CD4-positive, alpha-beta T cell treated with Interleukin-15 for 4 hours (primary cell): Measurements from ENCODE around the gene RGS8.

Experiments
- DNase-seq: peaks from one replicate; pipeline ENCODE4 v3.0.0-alpha.2; 2020; ENCODE audit warnings: low spot score

The RGS8 gene, protein sequence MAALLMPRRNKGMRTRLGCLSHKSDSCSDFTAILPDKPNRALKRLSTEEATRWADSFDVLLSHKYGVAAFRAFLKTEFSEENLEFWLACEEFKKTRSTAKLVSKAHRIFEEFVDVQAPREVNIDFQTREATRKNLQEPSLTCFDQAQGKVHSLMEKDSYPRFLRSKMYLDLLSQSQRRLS

GRCh38 chr1:182684116-182684828 is at the start of gene RGS8:
Gene RGS8 (minus strand): TSS chr1:182684587. CDS start chr1:182669649, 14,938 bp downstream.
- no peak for DNase-seq

- DNase-seq: no peak
Measured at GRCh38 chr1:182731852-182732575, 47.6 kb upstream of the RGS8 start.

DNA sequence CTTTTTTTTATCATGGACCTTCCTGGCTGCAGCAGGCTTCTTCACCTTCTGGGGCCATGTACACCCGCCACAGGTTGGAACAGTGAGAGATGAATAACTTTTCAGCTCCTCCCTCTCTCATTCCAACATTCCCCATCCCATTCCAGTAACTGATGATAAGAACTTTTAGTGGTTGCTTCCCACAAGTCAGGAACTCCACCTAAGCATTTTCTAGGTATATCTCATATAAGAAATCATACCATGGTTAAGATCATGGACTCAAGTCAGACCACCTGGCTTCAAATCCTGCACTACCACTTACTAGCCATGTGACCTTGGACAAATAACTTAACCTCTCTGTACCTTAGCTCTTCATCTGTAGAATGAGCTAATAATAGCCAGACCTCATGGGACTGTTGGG is 42.5 kb upstream of the RGS8 start:
- DNase-seq: no peak

DNA sequence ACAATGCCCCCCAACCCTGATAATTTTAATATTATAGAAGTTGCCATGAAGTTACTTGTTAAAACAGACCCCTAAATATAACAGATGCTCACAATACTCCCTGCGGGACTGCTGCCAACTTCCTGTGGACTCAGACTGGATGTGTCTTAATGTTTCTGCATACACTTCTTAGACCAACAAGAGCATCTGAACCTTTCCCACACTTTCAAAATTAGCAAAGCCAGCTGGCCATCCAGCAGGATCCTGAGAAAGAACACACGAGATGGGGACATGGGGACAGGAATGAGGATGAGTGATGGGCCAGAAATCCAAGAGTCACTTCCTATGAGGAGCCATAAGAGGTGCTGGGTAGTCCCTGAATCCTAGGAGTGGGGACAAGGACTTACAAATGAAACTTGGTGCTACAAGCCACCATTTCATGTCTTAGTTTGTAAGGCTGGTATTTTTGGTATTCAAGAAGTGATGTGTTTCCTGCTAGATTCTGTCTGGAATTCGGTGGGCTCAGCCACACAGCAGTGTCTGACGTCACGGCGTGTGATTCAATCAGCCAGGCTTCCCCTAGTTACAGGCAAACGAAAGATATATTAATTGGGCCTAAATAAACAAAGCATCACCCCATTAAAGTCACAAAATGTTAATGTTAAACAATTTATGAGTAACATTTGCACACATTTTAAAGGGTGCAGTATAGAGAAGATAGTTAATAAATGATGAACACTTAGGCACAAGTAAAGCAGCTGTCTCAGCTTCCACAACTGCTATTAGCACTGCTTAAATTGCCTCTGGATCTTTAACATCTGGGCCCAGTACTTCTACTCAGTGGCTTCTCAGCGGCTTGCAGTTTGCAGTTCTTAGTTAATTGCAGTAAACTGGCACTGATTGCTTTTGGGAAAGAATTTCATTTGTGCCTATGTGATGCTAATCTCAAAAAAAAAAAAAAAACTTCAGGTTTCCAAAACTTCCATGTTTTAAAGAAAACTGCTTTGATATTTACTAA is 41.2 kb upstream of the RGS8 start:
- DNase-seq: no peak

DNA sequence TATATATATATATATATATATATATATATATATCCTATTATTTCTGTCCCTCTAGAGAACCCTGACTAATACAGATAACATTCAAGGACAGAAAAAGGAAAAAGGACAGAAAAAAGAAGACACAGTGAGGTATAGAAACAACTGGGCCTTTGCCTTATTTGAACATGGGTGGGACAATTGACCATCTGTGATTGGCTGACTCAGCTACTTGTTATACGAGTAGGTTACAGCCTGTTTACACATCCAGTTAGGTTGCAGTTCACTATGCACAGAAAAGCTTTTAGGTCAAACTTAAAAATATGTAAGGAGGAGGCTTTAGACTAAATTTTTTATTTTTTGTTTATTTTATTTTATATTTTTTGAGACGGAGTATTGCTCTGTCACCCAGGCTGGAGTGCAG is 39.8 kb upstream of the RGS8 start:
- no peak for DNase-seq

GRCh38 chr1:182723200-182723599 is 38.8 kb upstream of the RGS8 start:
- no peak for DNase-seq

GRCh38 chr1:182721525-182721924 is 37.1 kb upstream of the RGS8 start:
- DNase-seq: no peak

GRCh38 chr1:182720463-182720862 is 36.1 kb upstream of the RGS8 start:
- no peak for DNase-seq

GRCh38 chr1:182719553-182719952 is 35.2 kb upstream of the RGS8 start:
- DNase-seq: no peak

DNA sequence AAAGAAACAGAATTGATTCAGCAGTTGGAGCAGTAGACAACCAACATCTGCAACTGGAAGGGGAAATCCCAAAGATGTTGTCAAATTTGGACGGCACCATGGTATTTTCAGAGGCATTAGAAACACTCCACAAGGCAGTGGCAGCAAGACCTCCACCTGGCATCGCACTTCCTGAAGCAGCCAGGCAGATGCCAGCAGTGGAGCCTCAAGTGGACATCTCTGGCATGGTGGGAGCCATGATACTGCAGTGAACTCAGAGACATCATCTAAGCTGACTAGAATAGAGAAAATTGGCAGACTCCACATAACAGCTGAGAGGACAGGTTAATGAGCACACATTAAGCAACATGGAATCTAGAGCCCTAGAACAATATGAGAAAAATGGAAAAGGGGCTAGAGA is 33.9 kb upstream of the RGS8 start:
- DNase-seq: no peak

- no peak for DNase-seq
Measured at GRCh38 chr1:182716740-182717720, 32.6 kb upstream of the RGS8 start.

DNA sequence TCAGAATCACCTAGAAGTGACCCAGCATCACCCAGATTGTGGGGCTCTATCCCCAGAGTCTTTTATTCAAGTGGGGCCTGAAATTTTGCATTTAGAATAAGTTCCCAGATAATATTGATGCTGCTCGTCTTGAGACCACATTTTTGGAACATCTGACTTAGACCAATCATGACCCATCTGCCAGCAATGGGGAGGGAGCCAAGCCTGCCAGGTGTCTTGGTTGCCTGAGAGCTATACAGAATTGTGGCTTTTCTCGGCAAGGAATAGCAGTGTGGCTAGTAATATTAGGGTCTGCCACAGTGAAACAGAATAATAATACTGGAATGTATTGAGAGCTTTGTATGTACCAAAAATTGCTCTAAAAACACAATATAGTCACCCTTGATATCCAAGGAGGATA is 31.1 kb upstream of the RGS8 start:
- DNase-seq: no peak

GRCh38 chr1:182714546-182714945 is 30.2 kb upstream of the RGS8 start:
- no peak for DNase-seq

- DNase-seq: no peak
Measured at GRCh38 chr1:182713939-182714338, 29.6 kb upstream of the RGS8 start.

- no peak for DNase-seq
Measured at GRCh38 chr1:182713492-182713891, 29.1 kb upstream of the RGS8 start.

DNA sequence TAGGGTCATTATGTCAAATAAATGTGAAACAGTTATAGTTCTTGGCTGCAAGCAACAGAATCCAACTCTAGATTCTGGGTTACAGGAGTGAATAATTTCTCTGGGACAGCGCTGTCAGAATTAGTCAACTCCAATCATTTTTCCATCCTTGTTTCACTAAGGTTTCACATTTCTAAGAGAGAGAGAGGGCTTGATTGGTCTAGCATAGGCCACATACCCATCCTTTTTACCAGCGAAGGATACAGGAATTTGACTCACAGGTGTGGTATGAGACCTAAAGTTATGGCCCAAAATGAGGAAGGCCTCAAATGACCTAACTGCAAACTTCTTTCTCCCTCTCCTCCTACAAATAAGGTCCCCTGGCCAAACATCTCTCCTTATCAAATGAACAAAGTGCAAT is 25.5 kb upstream of the RGS8 start:
- no peak for DNase-seq

GRCh38 chr1:182709225-182709764 is 24.9 kb upstream of the RGS8 start:
- DNase-seq: no peak

GRCh38 chr1:182707122-182707521 is 22.7 kb upstream of the RGS8 start:
- DNase-seq: no peak

GRCh38 chr1:182704677-182705076 is 20.3 kb upstream of the RGS8 start:
- no peak for DNase-seq

DNA sequence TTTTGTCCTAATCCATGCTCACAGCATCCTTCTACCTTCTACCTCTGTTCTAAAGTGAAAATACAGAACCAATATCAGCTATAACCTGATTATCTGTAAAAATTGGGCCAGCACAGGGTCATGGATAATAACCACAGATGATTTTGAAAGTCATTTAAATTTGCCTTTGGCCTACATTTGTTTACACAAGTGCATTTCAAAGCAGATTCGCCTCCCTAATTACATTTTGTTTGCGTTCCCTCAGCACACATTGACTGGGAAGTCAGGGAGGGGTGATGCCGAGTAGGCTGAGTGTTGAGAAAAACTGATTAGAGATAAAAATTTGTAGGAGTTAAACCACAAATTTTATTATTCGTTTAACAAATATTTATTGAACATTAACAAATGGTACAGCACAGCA is 19.2 kb upstream of the RGS8 start:
- no peak for DNase-seq
